ENCODE results near the gene INHBE. TPM values are rescaled to one million over a fixed set of nuclear protein-coding genes. Genes with fewer than 3 reads are reported as not detected.
A peak's percentile ranks its signal among the peaks of the same experiment; 100 is the strongest.
"Not testable (repeated sequence)": the region's sequence is repeated elsewhere in the genome, so short reads cannot be mapped to it uniquely, and the experiment has no call there.

The INHBE gene
- total RNA-seq, 1 experiment from 2014 or later = 10.1 TPM

DNA sequence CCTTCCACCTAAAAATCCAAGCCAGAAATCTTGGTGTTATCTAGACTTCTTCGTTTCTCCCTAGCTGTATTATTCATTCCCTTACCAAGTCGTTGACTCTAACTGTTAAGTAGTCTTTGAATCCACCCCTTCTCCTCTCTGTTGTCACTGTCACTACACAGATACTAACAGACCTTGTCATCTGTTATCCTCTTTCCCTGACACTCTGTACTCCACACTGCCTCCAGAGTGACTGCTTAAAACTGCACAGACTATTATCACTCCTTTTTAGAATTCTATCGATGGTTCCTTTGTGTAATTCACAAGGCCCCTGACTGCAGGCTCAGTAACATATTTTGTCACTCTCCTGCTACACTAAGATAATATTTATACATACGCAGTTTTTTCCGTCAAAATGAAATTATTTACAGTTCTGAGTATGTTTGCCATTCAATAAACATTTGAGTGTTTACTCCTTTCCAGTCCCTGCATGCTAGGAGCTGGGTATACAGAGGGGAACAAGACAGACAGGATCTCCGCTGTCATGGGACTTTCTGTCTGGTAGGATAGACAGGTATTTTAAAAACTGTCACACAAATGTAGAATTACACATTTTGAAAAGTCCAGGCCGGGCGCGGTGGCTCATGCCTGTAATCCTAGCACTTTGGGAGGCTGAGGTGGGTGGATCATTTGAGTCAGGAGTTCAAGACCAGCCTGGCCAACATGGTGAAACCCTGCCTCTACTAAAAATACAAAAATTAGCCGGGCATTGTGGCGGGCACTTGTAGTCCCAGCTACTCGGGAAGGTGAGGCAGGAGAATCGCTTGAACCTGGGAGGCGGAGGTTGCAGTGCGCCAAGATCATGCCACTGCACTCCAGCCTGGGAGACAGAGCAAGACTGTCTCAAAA, 36.5 kb downstream of the INHBE start:
- H4K8ac ChIP-seq (replicated peaks; ENCODE audit: insufficient read length, low read depth, low read length) = no peak overlapping the region
- Mint-ChIP-seq H3K4me3 (no peak overlapping the region; a peak in 1 of 5 replicates), H3K36me3 (ENCODE audit: insufficient read depth in 1 of 3, low read depth in 3 of 3) (peaks cover 66 to 76% (median 68%) of the 10 kb centered on the region in 3 experiments), H3K4me1 (peaks cover 7 to 8% of the 10 kb centered on the region in 2 experiments), H3K9me3 (peaks cover 6% of the 10 kb centered on the region in 2 experiments; a peak in 4 of 5 replicates), H3K27ac (peak overlapping the region in 1 of 3 experiments; percentile 26; a peak in 2 of 7 replicates), H3K27me3 (ENCODE audit: low read depth) (no peaks in the 10 kb centered on the region)
- no peak overlapping the region for H2BK120ac ChIP-seq (ENCODE audit: low read depth, low read length, poor library complexity, severe bottlenecking)
- no peaks in the 10 kb centered on the region for H4K20me1 ChIP-seq (ENCODE audit: control insufficient read depth, insufficient read depth, insufficient read length)
- DNase-seq = no peak
- peaks cover 5% of the 10 kb centered on the region for H3K23me2 ChIP-seq (ENCODE audit: insufficient read length, low read depth, low read length, poor library complexity, severe bottlenecking)
- H3K14ac ChIP-seq (ENCODE audit: insufficient read depth, low read length) = no peak overlapping the region
- H2AFZ ChIP-seq (ENCODE audit: low read length) = no peak overlapping the region
- H3K79me1 ChIP-seq (ENCODE audit: insufficient read depth, low read depth, low read length, poor library complexity, severe bottlenecking) = no peaks in the 10 kb centered on the region
- no peak overlapping the region for H2AK5ac ChIP-seq (ENCODE audit: insufficient read length, low read length)
- no CpG with 5 or more reads among the region's 15 CpGs for WGBS (ENCODE audit: extremely low coverage, insufficient read length, low lambda C conversion rate)
- H3T11ph ChIP-seq (ENCODE audit: low read length) = no peak overlapping the region
- no peak overlapping the region for H2BK12ac ChIP-seq (ENCODE audit: insufficient read length, low read depth, low read length)
- no peak overlapping the region for H3K56ac ChIP-seq (ENCODE audit: insufficient read length, low read depth, low read length)
- H4K91ac ChIP-seq (ENCODE audit: insufficient read length, low read depth, low read length) = no peak overlapping the region
- H3K79me2 ChIP-seq (ENCODE audit: insufficient read depth, low read length) = peaks cover 8% of the 10 kb centered on the region; the same call in 1 of the 2 replicates
- no peak overlapping the region for H3K9ac ChIP-seq (ENCODE audit: extremely low read depth, insufficient read length, low read length)
- no peak overlapping the region for H2BK5ac ChIP-seq (ENCODE audit: insufficient read length, low read length)
- no peaks in the 10 kb centered on the region for H3K9me3 ChIP-seq (ENCODE audit: control insufficient read depth, low read depth, low read length)
- H3K4me1 ChIP-seq (ENCODE audit: insufficient read depth, low read length) = peaks cover 2% of the 10 kb centered on the region; the same call in 1 of the 2 replicates
- no peak overlapping the region for H2BK20ac ChIP-seq (ENCODE audit: low read depth, low read length, poor library complexity, severe bottlenecking)
- no peak overlapping the region for H3K4me2 ChIP-seq (ENCODE audit: insufficient read depth, insufficient read length, low read length)
- H4K5ac ChIP-seq (ENCODE audit: insufficient read length, low read depth, low read length) = no peak overlapping the region
- H3K4ac ChIP-seq (ENCODE audit: low read depth, low read length) = no peak overlapping the region
- H3K18ac ChIP-seq (ENCODE audit: insufficient read length, low read depth, low read length) = no peak overlapping the region
- H3K23ac ChIP-seq (ENCODE audit: insufficient read length, low read depth, low read length) = no peak overlapping the region
- no peak overlapping the region for H2BK15ac ChIP-seq (ENCODE audit: low read depth, low read length)
- no peak overlapping the region for H3K27ac ChIP-seq (ENCODE audit: insufficient read length, low read depth, low read length)
- H3K27me3 ChIP-seq (ENCODE audit: insufficient read depth, low read length) = no peaks in the 10 kb centered on the region
- TF ChIP-seq, protein P1, sequence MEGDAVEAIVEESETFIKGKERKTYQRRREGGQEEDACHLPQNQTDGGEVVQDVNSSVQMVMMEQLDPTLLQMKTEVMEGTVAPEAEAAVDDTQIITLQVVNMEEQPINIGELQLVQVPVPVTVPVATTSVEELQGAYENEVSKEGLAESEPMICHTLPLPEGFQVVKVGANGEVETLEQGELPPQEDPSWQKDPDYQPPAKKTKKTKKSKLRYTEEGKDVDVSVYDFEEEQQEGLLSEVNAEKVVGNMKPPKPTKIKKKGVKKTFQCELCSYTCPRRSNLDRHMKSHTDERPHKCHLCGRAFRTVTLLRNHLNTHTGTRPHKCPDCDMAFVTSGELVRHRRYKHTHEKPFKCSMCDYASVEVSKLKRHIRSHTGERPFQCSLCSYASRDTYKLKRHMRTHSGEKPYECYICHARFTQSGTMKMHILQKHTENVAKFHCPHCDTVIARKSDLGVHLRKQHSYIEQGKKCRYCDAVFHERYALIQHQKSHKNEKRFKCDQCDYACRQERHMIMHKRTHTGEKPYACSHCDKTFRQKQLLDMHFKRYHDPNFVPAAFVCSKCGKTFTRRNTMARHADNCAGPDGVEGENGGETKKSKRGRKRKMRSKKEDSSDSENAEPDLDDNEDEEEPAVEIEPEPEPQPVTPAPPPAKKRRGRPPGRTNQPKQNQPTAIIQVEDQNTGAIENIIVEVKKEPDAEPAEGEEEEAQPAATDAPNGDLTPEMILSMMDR (conservative IDR thresholded peaks at IDR 0.05) = peak; percentile 41; the same call in 2 of the 3 replicates

DNA sequence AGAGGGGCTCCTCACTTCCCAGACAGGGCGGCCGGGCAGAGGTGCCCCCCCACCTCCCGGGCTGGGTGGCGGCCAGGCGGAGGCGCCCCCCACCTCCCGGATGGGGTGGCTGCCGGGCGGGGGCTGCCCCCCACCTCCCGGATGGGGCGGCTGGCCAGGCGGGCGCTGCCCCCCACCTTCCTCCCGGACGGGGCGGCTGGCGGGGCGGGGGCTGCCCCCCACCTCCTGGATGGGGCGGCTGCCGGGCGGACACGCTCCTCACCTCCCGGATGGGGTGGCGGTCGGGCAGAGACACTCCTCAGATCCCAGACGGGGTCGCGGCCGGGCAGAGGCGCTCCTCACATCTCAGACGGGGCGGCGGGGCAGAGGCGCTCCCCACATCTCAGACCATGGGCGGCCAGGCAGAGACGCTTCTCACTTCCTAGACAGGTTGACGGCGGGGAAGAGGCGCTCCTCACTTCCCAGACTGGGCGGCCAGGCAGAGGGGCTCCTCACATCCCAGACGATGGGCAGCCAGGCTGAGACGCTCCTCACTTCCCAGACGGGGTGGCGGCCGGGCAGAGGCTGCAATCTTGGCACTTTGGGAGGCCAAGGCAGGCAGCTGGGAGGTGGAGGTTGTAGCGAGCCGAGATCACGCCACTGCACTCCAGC, 40.1 kb downstream of the INHBE start:
- not testable (repeated sequence) for H3K23ac ChIP-seq (ENCODE audit: insufficient read length, low read depth, low read length); H3K4me1 ChIP-seq (ENCODE audit: insufficient read depth, low read length); H3K27me3 ChIP-seq (ENCODE audit: insufficient read depth, low read length); H4K5ac ChIP-seq (ENCODE audit: insufficient read length, low read depth, low read length); H2BK15ac ChIP-seq (ENCODE audit: low read depth, low read length); H3K9ac ChIP-seq (ENCODE audit: extremely low read depth, insufficient read length, low read length); H3K56ac ChIP-seq (ENCODE audit: insufficient read length, low read depth, low read length); H2BK12ac ChIP-seq (ENCODE audit: insufficient read length, low read depth, low read length); H3K18ac ChIP-seq (ENCODE audit: insufficient read length, low read depth, low read length); H2BK20ac ChIP-seq (ENCODE audit: low read depth, low read length, poor library complexity, severe bottlenecking); H2BK120ac ChIP-seq (ENCODE audit: low read depth, low read length, poor library complexity, severe bottlenecking); H2BK5ac ChIP-seq (ENCODE audit: insufficient read length, low read length); H3K4me1 Mint-ChIP-seq; H3K27ac ChIP-seq (ENCODE audit: insufficient read length, low read depth, low read length); H3T11ph ChIP-seq (ENCODE audit: low read length); H4K8ac ChIP-seq (replicated peaks; ENCODE audit: insufficient read length, low read depth, low read length); H3K79me2 ChIP-seq (ENCODE audit: insufficient read depth, low read length); H3K14ac ChIP-seq (ENCODE audit: insufficient read depth, low read length); H3K27ac Mint-ChIP-seq; H2AFZ ChIP-seq (ENCODE audit: low read length); H3K4me3 Mint-ChIP-seq; H3K4ac ChIP-seq (ENCODE audit: low read depth, low read length); H4K20me1 ChIP-seq (ENCODE audit: control insufficient read depth, insufficient read depth, insufficient read length); DNase-seq; H3K27me3 Mint-ChIP-seq (ENCODE audit: low read depth); H3K79me1 ChIP-seq (ENCODE audit: insufficient read depth, low read depth, low read length, poor library complexity, severe bottlenecking); H2AK5ac ChIP-seq (ENCODE audit: insufficient read length, low read length); H3K4me2 ChIP-seq (ENCODE audit: insufficient read depth, insufficient read length, low read length); H4K91ac ChIP-seq (ENCODE audit: insufficient read length, low read depth, low read length); H3K9me3 Mint-ChIP-seq; H3K23me2 ChIP-seq (ENCODE audit: insufficient read length, low read depth, low read length, poor library complexity, severe bottlenecking); H3K9me3 ChIP-seq (ENCODE audit: control insufficient read depth, low read depth, low read length)
- WGBS (ENCODE audit: extremely low coverage, insufficient read length, low lambda C conversion rate) = no CpG with 5 or more reads among the region's 48 CpGs
- H3K36me3 Mint-ChIP-seq (ENCODE audit: insufficient read depth in 1 of 3, low read depth in 3 of 3) = peaks cover 75 to 86% (median 79%) of the 10 kb centered on the region in 3 experiments

Measured in H9 (cell line).